Measurements from ENCODE around the gene ELOVL5.
"Not testable (repeated sequence)": the region's sequence is repeated elsewhere in the genome, so short reads cannot be mapped to it uniquely, and the experiment has no call there.

ELOVL5 gene

GRCh38 chr6:53306819-53307347 lies 41.9 kb downstream of the ELOVL5 start:
- no peak overlapping the region for H3K4me3 ChIP-seq (ENCODE audit: low read depth, low read length)
- TF ChIP-seq MAX (IDR thresholded peaks at IDR 0.05; ENCODE audit: low read depth, low read length) (no peak), MYC (IDR thresholded peaks at IDR 0.05; ENCODE audit: low read depth, low read length) (no peak), POLR2A (IDR thresholded peaks at IDR 0.05; ENCODE audit: extremely low read depth, insufficient read length) (no peak)
- TF ChIP-seq, protein P1, sequence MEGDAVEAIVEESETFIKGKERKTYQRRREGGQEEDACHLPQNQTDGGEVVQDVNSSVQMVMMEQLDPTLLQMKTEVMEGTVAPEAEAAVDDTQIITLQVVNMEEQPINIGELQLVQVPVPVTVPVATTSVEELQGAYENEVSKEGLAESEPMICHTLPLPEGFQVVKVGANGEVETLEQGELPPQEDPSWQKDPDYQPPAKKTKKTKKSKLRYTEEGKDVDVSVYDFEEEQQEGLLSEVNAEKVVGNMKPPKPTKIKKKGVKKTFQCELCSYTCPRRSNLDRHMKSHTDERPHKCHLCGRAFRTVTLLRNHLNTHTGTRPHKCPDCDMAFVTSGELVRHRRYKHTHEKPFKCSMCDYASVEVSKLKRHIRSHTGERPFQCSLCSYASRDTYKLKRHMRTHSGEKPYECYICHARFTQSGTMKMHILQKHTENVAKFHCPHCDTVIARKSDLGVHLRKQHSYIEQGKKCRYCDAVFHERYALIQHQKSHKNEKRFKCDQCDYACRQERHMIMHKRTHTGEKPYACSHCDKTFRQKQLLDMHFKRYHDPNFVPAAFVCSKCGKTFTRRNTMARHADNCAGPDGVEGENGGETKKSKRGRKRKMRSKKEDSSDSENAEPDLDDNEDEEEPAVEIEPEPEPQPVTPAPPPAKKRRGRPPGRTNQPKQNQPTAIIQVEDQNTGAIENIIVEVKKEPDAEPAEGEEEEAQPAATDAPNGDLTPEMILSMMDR (IDR thresholded peaks at IDR 0.05; ENCODE audit: low read depth, low read length), result no peak
- DNase-seq (ENCODE audit: low read depth), result no peak

DNA sequence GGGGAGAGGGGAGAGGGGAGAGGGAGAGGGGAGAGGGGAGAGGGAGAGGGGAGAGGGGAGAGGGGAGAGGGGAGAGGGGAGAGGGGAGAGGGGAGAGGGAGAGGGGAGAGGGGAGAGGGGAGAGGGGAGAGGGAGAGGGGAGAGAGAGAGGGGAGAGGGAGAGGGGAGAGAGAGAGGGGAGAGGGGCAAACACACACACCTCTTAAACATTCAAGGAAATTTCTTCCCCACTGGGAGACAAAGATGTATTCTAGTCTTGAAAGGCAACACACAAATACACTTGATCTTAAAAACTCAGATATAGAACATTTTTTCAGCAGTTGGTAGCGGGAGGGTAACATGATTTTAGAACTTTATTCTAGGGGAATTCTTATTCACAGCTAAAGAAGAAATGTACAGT lies 42.5 kb downstream of the ELOVL5 start:
- not testable (repeated sequence) for DNase-seq (ENCODE audit: low read depth); H3K4me3 ChIP-seq (ENCODE audit: low read depth, low read length)

- not testable (repeated sequence) for DNase-seq (ENCODE audit: low read depth); H3K4me3 ChIP-seq (ENCODE audit: low read depth, low read length)
Measured at GRCh38 chr6:53305506-53306005, 43.2 kb downstream of the ELOVL5 start.

DNA sequence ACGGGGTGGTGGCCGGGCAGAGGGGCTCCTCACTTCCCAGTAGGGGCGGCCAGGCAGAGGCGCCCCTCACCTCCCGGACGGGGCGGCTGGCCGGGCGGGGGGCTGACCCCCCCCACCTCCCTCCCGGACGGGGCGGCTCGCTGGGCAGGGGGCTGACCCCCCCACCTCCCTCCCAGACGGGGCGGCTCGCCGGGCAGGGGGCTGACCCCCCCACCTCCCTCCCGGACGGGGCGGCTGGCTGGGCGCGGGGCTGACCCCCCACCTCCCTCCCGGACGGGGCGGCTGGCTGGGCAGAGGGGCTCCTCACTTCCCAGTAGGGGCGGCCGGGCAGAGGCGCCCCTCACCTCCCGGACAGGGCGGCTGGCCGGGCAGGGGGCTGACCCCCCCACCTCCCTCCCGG lies 43.8 kb downstream of the ELOVL5 start:
- not testable (repeated sequence) for H3K4me3 ChIP-seq (ENCODE audit: low read depth, low read length); DNase-seq (ENCODE audit: low read depth)

- no peak for DNase-seq (ENCODE audit: low read depth)
- no peak overlapping the region for H3K4me3 ChIP-seq (ENCODE audit: low read depth, low read length)
- TF ChIP-seq POLR2A (IDR thresholded peaks at IDR 0.05; ENCODE audit: extremely low read depth, insufficient read length) (no peak), MAX (IDR thresholded peaks at IDR 0.05; ENCODE audit: low read depth, low read length) (no peak), MYC (IDR thresholded peaks at IDR 0.05; ENCODE audit: low read depth, low read length) (no peak)
- TF ChIP-seq, protein P1 (IDR thresholded peaks at IDR 0.05; ENCODE audit: low read depth, low read length), result no peak
Measured at GRCh38 chr6:53302678-53303360, 45.9 kb downstream of the ELOVL5 start.

- no peak overlapping the region for H3K4me3 ChIP-seq (ENCODE audit: low read depth, low read length)
- no peak for TF ChIP-seq MYC (IDR thresholded peaks at IDR 0.05; ENCODE audit: low read depth, low read length)
- DNase-seq (ENCODE audit: low read depth), result no peak
Measured at GRCh38 chr6:53301801-53302537, 46.8 kb downstream of the ELOVL5 start.

DNA sequence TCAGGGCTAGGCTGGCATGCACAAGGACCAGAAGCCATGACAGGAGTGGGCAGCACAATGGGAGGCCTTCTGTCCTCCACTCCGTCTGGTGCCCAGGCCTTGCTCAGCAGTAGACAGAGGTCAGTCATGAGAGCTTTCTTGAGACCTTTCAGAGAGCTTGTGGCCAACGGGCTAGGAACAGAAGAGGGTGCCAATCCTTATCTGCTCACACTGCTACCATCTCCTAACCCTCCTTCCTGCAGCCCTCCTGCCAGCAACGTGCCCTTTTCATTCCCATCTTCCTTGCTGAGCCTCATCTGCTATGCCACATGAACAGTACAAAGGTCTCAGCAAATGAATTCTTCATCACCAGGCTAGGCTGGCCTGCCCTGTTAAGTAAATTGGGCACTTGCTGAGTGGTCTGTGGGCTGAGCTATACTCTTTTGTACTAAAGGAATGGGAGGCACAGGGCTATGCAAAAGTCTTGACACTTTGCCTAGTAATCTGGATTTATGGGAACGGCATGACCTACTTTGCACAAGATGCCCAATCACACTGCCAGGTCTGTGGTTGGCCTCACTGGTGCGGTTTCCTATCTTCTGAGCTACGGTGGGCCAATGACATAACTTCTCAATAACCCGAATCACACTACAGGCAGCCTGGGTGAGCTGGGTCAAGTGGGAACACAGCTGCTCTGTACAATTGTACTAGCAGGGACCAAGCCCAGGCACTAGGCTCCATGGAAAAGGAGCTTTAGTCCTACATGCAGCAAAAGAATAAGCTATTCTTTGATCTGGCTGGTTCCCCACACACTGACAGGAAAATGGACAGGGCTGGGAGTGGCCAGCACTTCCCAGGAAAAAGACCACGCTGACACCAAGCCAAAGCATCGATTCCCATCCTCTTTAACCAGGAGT lies 47.8 kb downstream of the ELOVL5 start:
- H3K4me3 ChIP-seq (ENCODE audit: low read depth, low read length), result no peak overlapping the region
- TF ChIP-seq MYC (IDR thresholded peaks at IDR 0.05; ENCODE audit: low read depth, low read length) (no peak), MAX (IDR thresholded peaks at IDR 0.05; ENCODE audit: low read depth, low read length) (no peak), POLR2A (IDR thresholded peaks at IDR 0.05; ENCODE audit: extremely low read depth, insufficient read length) (no peak)
- TF ChIP-seq, protein P1 (IDR thresholded peaks at IDR 0.05; ENCODE audit: low read depth, low read length), result no peak
- no peak for DNase-seq (ENCODE audit: low read depth)

Data from NB4 (cell line).